ENCODE measurements around the gene FYTTD1.

The FYTTD1 gene

DNA sequence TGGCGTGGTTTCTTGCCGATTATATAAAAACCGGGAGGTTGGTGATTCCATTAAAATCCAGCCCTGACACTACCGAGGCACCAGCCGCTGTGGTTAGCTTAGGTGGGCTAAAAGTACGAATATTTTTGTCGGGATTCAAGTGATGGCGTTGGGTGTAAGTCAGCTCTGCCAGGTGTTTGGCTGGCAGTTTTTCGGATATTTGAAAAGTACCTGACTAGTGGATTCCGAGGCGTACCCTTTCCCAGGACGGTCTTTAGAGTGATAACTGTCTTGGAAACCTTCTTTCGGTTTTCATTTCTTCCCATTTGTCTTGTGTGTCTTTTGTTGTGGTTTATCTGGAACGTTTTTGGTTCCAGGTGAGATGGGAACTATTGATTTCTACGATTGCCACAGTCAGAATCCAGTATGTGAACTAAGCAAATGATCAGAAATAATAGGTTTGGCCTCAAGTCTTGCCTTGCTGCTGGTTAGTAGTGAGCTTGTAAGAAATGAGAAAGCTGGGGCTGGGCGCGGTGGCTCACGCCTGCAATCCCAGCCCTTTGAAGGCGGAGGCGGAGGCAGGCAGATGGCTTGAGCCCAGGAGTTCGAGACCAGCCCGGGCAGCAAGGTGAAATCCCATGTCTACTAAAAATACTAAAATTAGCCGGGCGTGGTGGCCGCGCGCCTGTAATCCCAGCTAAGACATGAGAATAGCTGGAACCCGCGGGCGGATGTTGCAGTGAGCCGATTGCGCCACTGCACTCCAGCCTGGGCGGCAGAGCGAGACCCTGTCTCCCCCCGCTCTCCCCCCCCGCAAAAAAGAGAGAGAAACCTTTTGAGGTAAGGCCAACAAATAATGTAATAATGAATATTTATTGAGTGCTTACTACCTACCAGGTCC lies 1.4 kb downstream of the FYTTD1 start:
- Histone ChIP-seq H3K79me2 (ENCODE audit: insufficient read depth, low read length) (peaks cover 34% of the 10 kb centered on the region), H3K4me2 (ENCODE audit: insufficient read depth, low read length) (peak overlapping the region; percentile 94), H2AFZ (ENCODE audit: low read depth, low read length) (peak overlapping the region; percentile 80), H3K4me3 (ENCODE audit: low read depth in 1 of 2, low read length in 2 of 2) (peak overlapping the region; percentile 59 to 80), H3K9me3 (ENCODE audit: insufficient read depth, low read length, severe bottlenecking) (no peaks in the 10 kb centered on the region), H3K9ac (ENCODE audit: low read depth, low read length) (peak overlapping the region; percentile 74), H4K20me1 (ENCODE audit: insufficient read depth, low read length) (peaks cover 18% of the 10 kb centered on the region), H3K27me3 (ENCODE audit: insufficient read depth, low read length, poor library complexity) (peaks cover 16% of the 10 kb centered on the region), H3K36me3 (ENCODE audit: insufficient read depth, low read length) (no peaks in the 10 kb centered on the region; the same call in 1 of the 2 replicates), H3K4me1 (ENCODE audit: insufficient read depth, low read length) (peaks cover 33% of the 10 kb centered on the region), H3K27ac (ENCODE audit: low read length) (peak overlapping the region; percentile 45)
- TF ChIP-seq CTCF (IDR thresholded peaks at IDR 0.05; ENCODE audit: borderline replicate concordance, extremely low read depth, low read length, poor library complexity, severe bottlenecking) (peak; percentile 12), EZH2 (IDR thresholded peaks at IDR 0.05; ENCODE audit: borderline replicate concordance, low read depth, low read length, severe bottlenecking) (no peak)
- peak; percentile 57 for DNase-seq
- peak; percentile 15 for ATAC-seq (ENCODE audit: insufficient read depth, low read depth)

DNA sequence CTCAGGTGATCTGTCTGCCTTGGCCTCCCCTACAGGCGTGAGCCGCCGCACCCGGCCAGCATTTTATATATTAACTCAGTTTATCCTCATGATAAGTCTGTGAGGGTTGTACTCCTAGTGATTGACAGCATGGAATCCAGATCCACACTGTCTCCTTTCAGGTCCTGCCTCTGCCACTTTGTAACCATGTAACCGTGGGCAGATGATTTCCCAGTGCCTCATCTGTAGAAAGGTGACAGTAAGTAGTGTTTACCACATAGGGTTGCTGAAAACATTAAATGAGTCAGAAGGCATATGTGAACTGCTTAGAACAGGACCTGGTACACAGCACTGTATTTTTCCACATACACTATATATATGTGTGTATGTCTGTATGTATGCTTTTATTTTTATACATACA lies 2.4 kb downstream of the FYTTD1 start:
- peak overlapping the region; percentile 94 for H3K4me2 ChIP-seq (ENCODE audit: insufficient read depth, low read length)
- H3K9ac ChIP-seq (ENCODE audit: low read depth, low read length), result peak overlapping the region; percentile 74; the same call in 1 of the 2 replicates
- H3K79me2 ChIP-seq (ENCODE audit: insufficient read depth, low read length), result peaks cover 38% of the 10 kb centered on the region
- H4K20me1 ChIP-seq (ENCODE audit: insufficient read depth, low read length), result peaks cover 18% of the 10 kb centered on the region
- DNase-seq (no peak), ATAC-seq (ENCODE audit: insufficient read depth, low read depth) (no peak)
- H3K27ac ChIP-seq (ENCODE audit: low read length), result no peak overlapping the region
- peaks cover 16% of the 10 kb centered on the region for H3K27me3 ChIP-seq (ENCODE audit: insufficient read depth, low read length, poor library complexity)
- no peaks in the 10 kb centered on the region for H3K9me3 ChIP-seq (ENCODE audit: insufficient read depth, low read length, severe bottlenecking)
- H2AFZ ChIP-seq (ENCODE audit: low read depth, low read length), result no peak overlapping the region
- peak overlapping the region in 1 of 2 experiments; percentile 80; a peak in 3 of 4 replicates for H3K4me3 ChIP-seq (ENCODE audit: low read depth in 1 of 2, low read length in 2 of 2)
- TF ChIP-seq CTCF (IDR thresholded peaks at IDR 0.05; ENCODE audit: borderline replicate concordance, extremely low read depth, low read length, poor library complexity, severe bottlenecking) (no peak), EZH2 (IDR thresholded peaks at IDR 0.05; ENCODE audit: borderline replicate concordance, low read depth, low read length, severe bottlenecking) (no peak)
- peaks cover 33% of the 10 kb centered on the region for H3K4me1 ChIP-seq (ENCODE audit: insufficient read depth, low read length)
- no peaks in the 10 kb centered on the region; the same call in 1 of the 2 replicates for H3K36me3 ChIP-seq (ENCODE audit: insufficient read depth, low read length)

DNA sequence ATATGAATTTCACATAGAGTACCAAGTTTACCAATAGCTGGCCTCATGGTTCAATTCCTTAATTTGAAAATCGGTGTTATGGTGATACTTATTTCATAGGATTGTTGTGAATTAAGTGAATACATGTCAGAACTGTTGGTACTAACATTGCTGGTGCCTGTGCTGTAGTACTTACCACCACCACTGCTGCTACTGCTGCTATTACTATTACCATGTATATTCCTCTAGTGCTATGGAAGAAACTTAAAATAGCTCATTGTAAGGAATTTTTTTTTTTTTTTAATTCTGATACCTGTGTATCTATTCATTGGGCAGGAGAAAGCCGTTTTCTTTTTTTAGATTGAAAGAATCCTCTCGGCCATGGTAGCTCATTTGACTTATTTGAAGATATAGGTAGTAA lies 3.6 kb downstream of the FYTTD1 start:
- TF ChIP-seq EZH2 (IDR thresholded peaks at IDR 0.05; ENCODE audit: borderline replicate concordance, low read depth, low read length, severe bottlenecking) (no peak), CTCF (IDR thresholded peaks at IDR 0.05; ENCODE audit: borderline replicate concordance, extremely low read depth, low read length, poor library complexity, severe bottlenecking) (no peak)
- H3K36me3 ChIP-seq (ENCODE audit: insufficient read depth, low read length), result peaks cover 4% of the 10 kb centered on the region
- H3K9me3 ChIP-seq (ENCODE audit: insufficient read depth, low read length, severe bottlenecking), result no peaks in the 10 kb centered on the region
- DNase-seq, result no peak
- ATAC-seq (ENCODE audit: insufficient read depth, low read depth), result no peak
- H4K20me1 ChIP-seq (ENCODE audit: insufficient read depth, low read length), result peaks cover 18% of the 10 kb centered on the region
- H3K79me2 ChIP-seq (ENCODE audit: insufficient read depth, low read length), result peaks cover 41% of the 10 kb centered on the region
- no peak overlapping the region for H2AFZ ChIP-seq (ENCODE audit: low read depth, low read length)
- no peak overlapping the region for H3K4me2 ChIP-seq (ENCODE audit: insufficient read depth, low read length)
- no peak overlapping the region for H3K4me3 ChIP-seq (ENCODE audit: low read depth in 1 of 2, low read length in 2 of 2)
- peaks cover 16% of the 10 kb centered on the region for H3K27me3 ChIP-seq (ENCODE audit: insufficient read depth, low read length, poor library complexity)
- no peak overlapping the region for H3K9ac ChIP-seq (ENCODE audit: low read depth, low read length)
- no peak overlapping the region for H3K27ac ChIP-seq (ENCODE audit: low read length)
- peaks cover 33% of the 10 kb centered on the region for H3K4me1 ChIP-seq (ENCODE audit: insufficient read depth, low read length)
